ENCODE data around the gene ABCA5. TPM values are rescaled to one million over a fixed set of nuclear protein-coding genes. Genes with fewer than 3 reads are reported as not detected.

The ABCA5 gene, protein sequence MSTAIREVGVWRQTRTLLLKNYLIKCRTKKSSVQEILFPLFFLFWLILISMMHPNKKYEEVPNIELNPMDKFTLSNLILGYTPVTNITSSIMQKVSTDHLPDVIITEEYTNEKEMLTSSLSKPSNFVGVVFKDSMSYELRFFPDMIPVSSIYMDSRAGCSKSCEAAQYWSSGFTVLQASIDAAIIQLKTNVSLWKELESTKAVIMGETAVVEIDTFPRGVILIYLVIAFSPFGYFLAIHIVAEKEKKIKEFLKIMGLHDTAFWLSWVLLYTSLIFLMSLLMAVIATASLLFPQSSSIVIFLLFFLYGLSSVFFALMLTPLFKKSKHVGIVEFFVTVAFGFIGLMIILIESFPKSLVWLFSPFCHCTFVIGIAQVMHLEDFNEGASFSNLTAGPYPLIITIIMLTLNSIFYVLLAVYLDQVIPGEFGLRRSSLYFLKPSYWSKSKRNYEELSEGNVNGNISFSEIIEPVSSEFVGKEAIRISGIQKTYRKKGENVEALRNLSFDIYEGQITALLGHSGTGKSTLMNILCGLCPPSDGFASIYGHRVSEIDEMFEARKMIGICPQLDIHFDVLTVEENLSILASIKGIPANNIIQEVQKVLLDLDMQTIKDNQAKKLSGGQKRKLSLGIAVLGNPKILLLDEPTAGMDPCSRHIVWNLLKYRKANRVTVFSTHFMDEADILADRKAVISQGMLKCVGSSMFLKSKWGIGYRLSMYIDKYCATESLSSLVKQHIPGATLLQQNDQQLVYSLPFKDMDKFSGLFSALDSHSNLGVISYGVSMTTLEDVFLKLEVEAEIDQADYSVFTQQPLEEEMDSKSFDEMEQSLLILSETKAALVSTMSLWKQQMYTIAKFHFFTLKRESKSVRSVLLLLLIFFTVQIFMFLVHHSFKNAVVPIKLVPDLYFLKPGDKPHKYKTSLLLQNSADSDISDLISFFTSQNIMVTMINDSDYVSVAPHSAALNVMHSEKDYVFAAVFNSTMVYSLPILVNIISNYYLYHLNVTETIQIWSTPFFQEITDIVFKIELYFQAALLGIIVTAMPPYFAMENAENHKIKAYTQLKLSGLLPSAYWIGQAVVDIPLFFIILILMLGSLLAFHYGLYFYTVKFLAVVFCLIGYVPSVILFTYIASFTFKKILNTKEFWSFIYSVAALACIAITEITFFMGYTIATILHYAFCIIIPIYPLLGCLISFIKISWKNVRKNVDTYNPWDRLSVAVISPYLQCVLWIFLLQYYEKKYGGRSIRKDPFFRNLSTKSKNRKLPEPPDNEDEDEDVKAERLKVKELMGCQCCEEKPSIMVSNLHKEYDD (N-terminal part only)
- 0.97 and 1.9 TPM in 2 replicates for total RNA-seq (2014; rRNA removed; shearing (Covaris generic))

DNA sequence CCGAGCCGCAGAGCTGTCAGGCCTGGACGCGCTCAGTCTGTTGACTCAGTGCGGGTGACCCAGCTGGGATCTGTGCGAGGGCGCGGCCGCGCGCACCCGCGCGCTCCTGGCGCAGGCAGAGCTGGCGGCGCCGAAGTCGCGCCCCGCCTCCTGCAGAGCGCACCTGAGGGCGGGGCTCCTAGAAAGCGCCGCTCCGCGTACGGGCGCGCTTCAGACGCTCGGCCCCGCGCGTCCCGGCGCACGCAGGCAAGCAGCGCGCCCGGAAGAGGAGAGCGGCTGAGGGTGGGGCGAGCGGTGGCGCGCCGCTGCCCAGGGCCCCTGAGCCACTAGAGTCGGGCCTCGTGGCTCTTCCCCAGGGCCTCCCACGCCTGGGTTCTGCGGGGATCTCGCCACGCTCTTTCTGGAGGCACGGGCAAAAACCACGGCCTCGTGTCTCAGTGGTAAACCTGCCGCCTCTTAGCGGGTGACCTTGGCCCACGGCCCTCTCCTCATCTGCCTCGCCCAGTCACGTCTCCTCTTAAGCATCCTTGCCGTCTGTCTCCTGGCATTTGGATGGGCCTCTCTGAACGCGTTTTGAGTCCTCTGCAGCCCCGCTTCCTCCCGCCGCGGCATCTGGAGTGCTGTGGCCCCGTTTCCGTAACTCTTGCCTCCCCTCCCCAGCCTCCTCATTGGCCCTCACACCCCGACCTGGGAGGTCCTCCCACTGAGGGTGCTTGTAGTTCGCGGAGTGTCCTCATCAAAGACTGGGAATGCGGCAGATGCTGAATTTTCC is at the start of gene ABCA5:
TSS of gene ABCA5 (minus strand) at position 74 of the 772 bp plus-strand sequence. CDS start 12,718 bp downstream, outside the sequence.
- peak; percentile 94 for DNase-seq (ENCODE audit: low spot score)

DNA sequence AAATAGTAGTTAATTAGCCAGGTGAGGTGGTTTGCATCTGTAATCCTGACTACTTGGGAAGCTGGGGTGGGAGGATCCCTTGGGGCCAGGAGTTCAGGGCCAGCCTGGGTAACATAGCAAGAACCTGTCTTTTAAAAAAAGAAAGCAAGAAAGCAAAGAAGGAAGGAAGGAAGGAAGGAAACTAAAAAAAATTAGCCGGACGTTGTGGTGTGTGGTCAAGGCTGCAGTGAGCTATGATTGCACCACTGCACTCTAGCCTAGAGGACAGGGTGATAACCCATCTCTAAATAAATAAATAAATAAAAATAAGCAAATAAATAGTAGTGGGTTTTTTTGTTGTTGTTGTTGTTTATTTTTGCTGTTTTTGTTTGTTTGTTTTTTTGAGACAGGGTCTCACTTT is 48.3 kb upstream of the ABCA5 start:
- no peak for DNase-seq (ENCODE audit: low spot score)

DNA sequence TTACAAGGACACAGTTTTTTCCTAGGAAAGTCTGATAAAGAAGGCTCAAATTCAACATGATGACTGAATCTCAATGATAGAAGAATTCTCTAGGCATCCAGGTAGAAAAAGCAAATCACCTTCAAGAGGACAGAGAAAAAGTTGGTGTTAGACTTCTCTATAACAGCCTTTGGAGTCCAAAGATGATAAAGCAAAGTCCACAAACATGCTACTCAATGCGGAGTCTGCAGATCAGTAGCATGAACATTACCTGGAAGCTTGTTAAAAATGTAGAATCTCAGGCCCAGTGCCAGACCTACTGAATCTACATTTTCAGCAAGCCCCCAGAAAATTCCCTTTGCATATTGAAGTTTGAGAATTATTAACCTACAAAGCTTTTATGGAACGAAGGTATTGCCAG is 46.1 kb upstream of the ABCA5 start:
- DNase-seq (ENCODE audit: low spot score), result no peak

DNA sequence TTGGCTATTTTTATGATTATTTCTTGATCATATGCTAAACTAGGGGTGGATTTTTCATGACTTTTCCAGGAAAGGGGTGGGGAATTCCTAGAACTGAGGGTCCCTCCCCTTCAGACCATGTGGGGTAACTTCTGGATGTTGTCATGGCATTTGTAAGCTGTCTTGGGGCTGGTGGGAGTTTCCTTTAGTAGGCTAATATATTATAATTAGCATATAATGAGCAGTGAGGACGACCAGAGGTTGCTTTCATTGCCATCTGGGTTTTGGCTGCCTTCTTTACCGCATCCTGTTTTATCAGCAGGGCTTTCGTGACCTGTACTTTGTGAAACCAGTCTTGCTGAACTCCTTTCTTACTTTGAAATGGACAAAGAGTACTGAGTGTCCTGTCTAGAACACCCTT is 40.4 kb upstream of the ABCA5 start:
- no peak for DNase-seq (ENCODE audit: low spot score)

DNA sequence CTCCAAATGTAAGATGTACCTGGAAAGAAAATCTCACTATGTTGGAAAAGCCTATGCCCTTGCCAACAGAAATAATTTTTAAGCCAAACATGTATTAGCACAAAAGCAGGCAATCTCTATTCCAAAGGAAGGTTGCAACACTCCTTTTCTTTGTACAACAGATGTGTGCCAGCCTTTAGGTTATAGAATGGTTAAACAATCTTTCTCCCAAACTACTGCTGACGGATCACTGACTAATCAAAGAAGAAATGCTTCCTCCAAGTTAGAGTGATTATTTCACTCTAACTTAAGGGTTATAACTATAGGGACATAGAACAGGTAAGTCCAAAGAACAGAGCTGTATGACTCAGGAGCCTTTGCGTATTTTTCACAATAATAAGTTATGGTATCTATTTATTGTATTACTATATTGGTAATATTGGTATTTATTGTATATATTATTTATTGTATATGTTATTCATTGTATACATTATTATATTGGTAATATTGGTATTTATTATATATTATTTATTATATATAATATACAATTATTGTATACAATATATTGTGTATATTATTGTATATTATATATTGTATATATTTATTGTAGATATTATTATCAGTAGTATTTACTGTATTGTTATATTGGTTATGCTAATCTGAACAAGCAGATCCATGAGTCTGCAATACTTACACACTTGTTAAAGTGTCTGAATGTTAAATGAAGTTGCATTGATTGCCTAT is 36.7 kb upstream of the ABCA5 start:
- DNase-seq (ENCODE audit: low spot score), result no peak

DNA sequence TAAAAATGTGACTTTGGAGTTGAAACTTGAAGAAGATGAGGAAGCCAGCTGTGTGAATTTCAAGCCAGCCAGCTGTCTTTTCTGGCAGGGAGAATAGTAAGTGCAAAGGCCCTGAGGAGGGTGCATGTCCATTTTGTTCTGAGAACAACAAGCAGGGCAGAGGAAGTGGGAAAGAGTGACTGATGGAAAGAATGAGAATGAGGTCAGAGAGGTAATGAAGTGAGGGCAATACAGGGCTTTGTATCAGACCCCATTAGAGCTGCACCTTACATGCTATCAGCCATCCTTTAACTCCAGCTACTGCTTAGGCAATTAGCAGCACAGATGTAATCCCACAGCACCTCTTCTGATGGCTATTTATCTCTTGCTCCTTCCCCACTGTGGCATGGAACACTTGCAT is 34.2 kb upstream of the ABCA5 start:
- no peak for DNase-seq (ENCODE audit: low spot score)

DNA sequence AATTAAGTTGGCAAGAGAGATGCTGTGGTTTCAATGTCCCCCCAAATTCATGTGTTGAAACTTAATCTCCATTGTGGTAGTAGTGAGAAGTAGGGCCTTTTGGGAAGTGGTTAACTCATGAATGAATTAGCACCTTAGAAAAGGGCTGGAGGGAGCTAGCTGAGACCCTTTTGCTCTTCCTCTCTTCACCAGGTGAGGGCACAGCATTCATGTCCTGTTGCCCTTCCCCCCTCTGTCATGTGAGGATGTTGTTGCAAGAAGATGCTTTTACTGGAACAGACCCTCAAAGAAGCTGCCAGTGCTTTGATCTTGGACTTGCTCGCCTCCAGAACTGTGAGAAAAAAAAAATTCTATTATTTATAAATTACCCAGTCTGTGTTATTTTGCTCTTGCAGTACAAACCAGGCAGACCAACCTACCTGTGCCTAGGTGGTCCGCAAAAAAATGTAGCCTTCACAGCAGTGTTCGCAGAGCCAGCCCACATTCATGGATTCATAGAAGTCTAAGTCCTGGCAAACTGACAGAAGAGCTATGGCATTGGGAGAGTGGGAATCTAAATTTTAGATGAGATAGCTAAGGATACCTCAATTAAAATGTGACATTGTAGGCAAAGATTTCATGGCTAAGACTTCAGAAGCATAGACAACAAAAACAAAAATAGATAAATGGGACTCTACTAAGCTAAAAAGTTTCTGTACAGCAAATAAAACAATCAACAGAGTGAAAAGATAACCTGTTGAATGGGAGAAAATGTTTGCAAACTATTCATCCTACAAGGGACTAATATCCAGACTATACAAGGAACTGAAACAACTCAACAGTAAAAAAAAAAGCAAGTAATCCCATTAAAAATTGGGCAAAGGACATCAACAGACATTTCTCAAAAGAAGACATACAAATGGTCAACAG is 32.0 kb upstream of the ABCA5 start:
- peak; percentile 17 for DNase-seq (ENCODE audit: low spot score)

DNA sequence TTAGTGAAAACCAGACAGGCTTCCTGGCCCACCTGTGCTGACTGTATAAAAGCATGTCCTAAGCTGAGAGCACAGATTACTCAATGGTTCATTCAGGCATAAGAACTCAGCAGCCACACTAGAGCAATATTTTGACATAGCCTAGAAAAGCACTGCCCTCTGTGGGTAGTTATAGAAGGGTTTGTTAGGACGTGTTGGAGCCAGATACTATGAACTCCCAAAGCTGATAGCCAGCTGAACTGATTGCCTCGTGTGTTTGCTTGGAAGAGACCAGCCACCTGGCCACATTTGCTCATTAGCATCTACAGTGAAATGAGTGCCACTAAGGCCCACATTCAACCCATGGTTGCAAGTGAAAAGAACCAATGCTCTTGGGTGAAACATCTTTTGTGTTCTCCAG is 30.8 kb upstream of the ABCA5 start:
- peak; percentile 43 for DNase-seq (ENCODE audit: low spot score)

DNA sequence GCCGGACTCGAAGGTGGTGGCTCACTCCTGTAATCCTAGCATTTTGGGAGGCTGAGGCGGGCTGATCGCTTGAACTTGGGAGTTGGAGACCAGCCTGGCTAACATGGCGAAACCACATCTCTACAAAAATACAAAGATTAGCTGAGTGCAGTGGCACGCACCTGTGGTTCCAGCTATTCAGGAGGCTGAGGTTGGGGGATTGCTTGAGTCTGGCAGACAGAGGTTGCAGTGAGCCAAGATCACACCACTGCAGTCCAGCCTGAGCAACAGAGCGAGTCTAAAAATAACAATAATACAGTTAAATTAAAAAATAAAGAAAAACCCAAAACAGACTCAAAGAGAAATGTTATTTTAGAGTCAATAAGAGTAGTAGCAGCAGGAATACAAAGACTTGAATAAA is 29.7 kb upstream of the ABCA5 start:
- DNase-seq (ENCODE audit: low spot score), result no peak

DNA sequence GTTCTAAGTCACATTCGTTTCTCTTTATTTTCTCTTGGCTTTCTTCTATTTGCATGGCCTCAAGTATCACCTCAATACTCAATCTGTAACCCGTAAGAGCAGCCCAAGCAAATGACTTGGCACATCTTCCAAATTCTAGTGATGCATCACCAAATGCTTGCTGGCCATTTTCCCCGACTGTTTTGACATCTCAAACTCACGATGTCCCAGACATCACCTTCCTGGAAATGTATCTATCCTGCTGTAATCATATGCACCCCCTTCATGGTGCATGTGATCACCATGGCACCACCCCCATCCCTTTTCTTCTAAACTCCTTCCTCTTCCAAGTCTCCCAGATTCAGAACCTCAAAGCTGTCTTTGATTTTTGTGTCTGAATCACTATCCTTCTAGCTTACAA is 24.0 kb upstream of the ABCA5 start:
- DNase-seq (ENCODE audit: low spot score), result no peak

DNA sequence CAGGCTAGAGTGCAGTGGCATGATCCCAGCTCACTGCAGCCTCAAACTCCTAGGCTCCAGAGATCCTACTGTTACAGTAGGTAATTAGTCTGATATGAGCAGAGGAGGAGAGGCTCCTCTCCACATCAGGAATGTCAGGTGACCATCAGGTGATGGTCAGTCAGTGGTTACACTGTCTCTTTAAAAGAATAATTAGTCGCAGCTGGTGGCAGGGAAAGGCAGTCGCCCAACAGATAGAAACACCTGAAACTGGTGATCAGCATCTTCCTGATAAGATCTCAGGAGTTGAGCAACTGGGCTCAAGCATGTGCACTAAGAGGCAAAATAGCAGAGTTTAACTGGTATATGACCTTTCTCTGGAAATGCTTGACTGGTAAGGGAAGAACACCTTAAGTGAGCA is 21.5 kb upstream of the ABCA5 start:
- peak; percentile 47 for DNase-seq (ENCODE audit: low spot score)

DNA sequence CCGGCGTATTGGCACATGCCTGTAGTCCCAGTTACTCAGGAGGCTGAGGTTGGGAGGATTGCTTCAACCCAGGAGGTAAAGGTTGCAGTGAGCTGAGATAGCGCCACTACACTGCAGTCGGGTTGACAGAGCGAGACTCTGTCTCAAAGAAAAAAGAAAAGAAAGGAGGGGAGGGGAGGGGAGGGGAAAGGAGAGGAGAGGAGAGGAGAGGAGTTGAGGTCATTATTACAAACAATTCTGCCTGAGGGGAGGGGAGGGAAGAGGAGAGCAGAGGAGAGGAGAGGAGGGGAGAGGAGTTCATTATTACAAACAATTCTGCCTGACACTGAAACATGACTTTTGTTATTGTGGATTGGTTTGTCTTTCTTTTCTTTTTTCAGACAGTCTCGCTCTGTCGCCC is 19.8 kb upstream of the ABCA5 start:
- DNase-seq (ENCODE audit: low spot score), result no peak

DNA sequence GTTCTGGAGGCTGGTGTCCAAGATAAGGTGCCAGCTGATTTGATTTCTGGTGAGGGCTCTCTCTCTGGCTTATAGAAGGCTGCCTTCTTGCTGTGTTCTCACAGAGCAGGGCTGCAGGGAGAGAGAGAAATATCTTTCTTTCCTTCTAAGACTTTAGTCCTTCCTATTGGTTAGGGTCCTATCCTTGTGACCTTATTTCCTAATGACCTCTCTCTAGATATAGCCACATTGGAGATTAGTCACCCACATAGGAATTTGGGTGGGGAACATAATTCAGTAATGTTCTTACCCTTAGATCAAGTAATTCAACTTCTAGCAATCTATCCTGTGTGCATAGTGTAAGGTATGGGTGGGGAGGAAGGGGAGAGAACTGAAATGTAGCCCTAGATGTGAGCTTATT is 18.0 kb upstream of the ABCA5 start:
- DNase-seq (ENCODE audit: low spot score), result peak; percentile 65

DNA sequence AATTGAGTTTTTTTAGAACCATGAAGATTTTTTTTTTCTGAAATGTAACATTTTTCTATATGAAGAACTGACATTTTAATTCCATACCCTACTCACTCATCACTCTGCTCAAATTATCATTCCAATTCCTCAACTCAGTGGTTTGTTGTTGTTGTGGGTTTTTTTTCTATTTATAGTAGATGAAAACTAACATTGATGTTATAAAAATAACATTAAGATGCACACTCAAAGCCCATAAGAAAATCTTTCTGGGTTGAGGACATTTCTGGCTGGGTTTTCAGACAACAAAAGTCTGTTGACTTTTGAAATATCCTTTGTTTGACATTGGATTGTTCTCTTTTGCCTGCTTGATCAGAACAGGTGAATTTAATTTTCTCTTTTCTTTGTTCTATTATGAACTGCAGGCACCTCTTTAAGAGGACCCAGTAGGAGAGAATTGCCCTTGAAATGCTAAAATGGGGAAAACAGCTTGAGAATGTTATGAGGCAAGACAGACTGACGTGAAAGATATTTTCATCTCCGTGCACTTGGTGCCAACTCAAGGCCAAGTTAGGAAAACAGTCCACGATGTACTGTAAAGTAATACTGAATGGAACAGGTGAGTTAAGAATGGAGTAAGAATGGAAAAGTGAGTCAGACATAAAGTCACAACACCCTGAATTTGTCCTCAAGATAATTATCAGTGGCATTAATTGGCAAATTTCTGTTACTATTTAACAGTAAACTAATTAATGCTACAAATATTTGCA is 16.1 kb upstream of the ABCA5 start:
- DNase-seq (ENCODE audit: low spot score), result no peak

DNA sequence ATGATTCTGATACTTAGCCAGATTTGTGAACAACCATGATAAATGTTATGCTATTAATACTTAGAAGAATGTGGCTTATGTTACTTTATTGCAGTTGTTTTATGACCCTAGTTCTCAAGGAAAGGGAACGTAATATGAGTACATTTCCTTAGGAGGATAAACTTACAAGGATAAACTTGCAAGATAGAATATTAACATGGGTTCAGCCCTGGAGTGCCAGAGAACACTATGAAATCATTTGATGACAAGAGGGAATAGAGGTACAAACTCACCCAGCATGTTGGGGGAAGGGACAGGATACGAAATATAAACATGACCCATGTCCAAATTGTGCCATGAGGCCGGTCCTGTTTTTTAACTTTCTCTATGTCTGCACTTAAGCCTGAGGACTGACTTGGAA is 13.0 kb upstream of the ABCA5 start:
- no peak for DNase-seq (ENCODE audit: low spot score)

DNA sequence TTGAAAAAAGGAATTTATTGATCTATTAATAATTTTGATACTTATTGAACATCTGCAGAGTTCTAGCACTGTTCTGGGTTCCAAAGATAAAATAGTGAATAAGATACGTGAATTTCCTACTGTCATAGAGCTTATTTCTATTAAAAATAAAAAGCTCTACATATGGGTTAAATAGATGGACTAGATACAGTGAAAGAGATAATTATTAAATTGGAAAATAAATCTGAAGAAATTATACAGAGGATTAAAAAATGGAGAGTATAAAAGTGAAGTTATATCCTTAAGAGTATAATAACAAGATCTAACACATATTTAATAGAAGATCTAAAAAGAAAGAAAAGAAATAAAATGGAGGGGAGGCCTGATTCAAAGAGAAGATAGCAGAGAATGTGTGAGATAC is 10.1 kb upstream of the ABCA5 start:
- no peak for DNase-seq (ENCODE audit: low spot score)

DNA sequence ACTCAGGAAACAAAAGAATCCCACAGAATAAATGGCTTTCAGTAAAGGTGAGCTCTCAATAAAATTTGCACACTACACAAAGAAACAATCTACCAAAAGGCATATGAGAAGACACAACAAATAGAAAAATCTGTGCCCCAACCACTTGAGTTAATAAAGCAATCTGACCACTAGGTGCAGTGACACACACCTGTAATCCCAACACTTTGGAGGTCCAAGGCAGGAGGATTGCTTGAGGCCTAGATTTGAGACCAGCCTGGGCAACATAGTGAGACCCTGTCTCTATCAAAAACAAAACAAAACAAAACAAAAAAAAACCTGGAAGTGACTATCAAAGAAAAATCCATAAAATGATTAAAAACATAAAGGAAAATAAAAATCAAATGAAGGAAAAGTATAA is 9.6 kb upstream of the ABCA5 start:
- DNase-seq (ENCODE audit: low spot score), result no peak

DNA sequence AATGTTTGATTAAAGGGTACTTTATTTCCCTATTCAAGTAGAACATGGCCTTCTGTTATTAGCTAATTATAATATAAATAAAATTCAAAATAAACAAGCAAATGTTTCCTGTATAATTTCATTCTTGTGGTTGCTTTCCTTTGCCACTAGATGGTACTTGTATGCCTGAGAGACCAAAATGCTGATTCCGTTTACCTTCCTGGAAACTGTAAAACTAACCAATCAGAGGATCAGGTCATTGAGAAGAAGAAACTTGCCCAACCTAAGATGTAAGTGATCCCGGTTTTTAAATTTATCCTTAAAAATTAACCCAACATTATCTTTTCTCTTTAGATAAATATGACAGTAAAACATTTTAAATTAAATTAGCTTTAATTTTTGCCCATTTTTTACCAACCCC is 8.1 kb upstream of the ABCA5 start:
- peak; percentile 46 for DNase-seq (ENCODE audit: low spot score)

DNA sequence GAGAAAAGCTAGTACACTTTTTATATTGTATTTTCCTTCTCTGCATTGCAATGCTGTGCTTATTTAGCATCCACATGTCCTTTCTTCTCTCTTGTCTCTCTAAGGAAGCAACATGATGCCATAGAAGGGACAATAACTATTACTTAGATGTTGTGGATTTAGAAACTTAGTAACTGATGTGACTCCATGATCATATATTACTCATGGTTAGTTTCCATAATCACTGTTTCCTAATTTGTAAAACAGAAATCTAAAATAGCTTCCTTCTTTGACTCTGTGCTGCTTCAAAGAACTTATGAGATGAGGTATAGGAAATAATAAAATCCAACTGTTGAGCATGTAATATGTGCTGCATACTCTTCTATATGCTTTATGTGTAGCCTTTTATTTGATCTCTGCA is 6.6 kb upstream of the ABCA5 start:
- DNase-seq (ENCODE audit: low spot score), result no peak

Data from HT-29 (cell line).